Measurements from ENCODE around the gene FGD4. TPM values are rescaled to one million over a fixed set of nuclear protein-coding genes. Genes with fewer than 3 reads are reported as not detected.

FGD4 gene
- total and polyA plus RNA-seq, 2 donors (not counting 3 experiments of a cell fraction or from before 2014, with no cell fraction given) = 6.6 to 44.7 TPM

DNA sequence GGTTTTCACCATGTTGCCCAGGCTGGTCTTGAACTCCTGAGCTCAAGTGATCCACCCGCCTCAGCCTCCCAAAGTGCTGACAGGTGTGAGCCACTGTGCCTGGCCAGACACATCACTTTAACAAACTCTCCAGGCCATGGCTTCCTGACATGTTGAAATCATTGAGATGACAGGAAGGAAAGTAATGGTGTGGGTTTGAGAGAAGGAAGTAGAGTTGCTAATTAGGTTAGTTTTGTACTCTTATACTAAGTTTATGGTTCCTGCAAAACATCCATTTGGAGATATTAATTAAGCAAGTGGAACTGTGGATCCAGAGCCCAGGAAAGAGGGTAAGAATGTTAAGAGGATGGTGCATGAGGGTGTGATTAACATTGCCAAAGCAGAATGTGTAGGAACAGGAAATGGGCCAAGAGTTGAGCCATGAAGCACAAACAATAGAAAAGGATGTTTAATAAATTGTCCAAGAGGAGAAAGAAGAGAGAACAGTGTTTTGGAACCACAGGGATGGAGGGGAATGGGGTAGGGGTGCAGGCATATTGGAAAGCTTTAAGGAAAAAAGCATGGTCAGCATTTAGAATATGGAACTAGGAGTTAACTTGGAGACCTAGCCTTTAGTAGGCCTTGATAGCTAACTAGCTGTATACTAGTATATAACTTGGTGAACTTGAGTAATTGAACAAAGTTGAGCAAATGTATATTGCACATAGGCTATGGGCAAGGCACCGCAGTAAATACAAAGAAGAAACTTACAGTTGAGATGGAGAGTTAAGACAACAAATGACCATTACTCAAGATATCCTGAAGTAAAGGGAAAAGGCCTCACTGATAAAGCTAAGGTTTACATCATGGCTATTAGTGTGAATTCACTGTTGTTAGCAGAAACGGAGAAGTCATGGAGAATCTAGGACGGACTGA, 188.5 kb downstream of the FGD4 start:
- Histone ChIP-seq H3K79me2 (ENCODE audit: control insufficient read depth, insufficient read depth, low read length) (no peaks in the 10 kb centered on the region), H3K27ac (ENCODE audit: insufficient read depth, low read depth, low read length) (no peak overlapping the region), H3K9ac (replicated peaks; ENCODE audit: extremely low read depth, insufficient read depth, low read length) (no peak overlapping the region), H3K4me3 (replicated peaks in 1 of 3; ENCODE audit: insufficient read depth in 1 of 3, low read depth in 1 of 3, low read length in 3 of 3) (no peak overlapping the region), H3K9me3 (replicated peaks; ENCODE audit: control insufficient read depth, insufficient read depth, low read length) (no peaks in the 10 kb centered on the region), H4K20me1 (replicated peaks; ENCODE audit: control insufficient read depth, extremely low read depth, insufficient read depth, low read length) (no peaks in the 10 kb centered on the region), H3K36me3 (ENCODE audit: control insufficient read depth in 2 of 2, extremely low read depth in 1 of 2, insufficient read depth in 2 of 2, low read length in 2 of 2) (peaks cover 3 to 5% of the 10 kb centered on the region in 2 experiments), H3K27me3 (ENCODE audit: control insufficient read depth in 2 of 2, insufficient read depth in 2 of 2, low read length in 2 of 2) (no peaks in the 10 kb centered on the region), H3K9me1 (replicated peaks; ENCODE audit: control insufficient read depth, extremely low read depth, insufficient read depth, low read length) (no peaks in the 10 kb centered on the region), H3K4me2 (ENCODE audit: insufficient read depth, low read length) (no peak overlapping the region), H2AFZ (ENCODE audit: low read depth, low read length) (no peak overlapping the region), H3K4me1 (ENCODE audit: control insufficient read depth, extremely low read depth, insufficient read depth, low read length) (peaks cover 32% of the 10 kb centered on the region)
- intact Hi-C loops (cut with micrococcal nuclease) (loop anchor here (2.0 kb wide), 1 partner anchor 53 kb away; no protein-coding TSS in a partner anchor), dilution Hi-C loops (cut with MboI; ENCODE audit: extremely low pct_ligation_motif_present, low sequenced_read_pairs) (no loop called here)
- BruUV-seq (replicated peaks) = no TSS peak
- no peak for TF ChIP-seq EZH2 (IDR thresholded peaks at IDR 0.05; ENCODE audit: borderline replicate concordance, low read depth, low read length, severe bottlenecking)
- TF ChIP-seq GATA2 (IDR thresholded peaks at IDR 0.05; ENCODE audit: insufficient read depth, insufficient read length, low read depth, low read length) = no peak
- TF ChIP-seq, protein P1, sequence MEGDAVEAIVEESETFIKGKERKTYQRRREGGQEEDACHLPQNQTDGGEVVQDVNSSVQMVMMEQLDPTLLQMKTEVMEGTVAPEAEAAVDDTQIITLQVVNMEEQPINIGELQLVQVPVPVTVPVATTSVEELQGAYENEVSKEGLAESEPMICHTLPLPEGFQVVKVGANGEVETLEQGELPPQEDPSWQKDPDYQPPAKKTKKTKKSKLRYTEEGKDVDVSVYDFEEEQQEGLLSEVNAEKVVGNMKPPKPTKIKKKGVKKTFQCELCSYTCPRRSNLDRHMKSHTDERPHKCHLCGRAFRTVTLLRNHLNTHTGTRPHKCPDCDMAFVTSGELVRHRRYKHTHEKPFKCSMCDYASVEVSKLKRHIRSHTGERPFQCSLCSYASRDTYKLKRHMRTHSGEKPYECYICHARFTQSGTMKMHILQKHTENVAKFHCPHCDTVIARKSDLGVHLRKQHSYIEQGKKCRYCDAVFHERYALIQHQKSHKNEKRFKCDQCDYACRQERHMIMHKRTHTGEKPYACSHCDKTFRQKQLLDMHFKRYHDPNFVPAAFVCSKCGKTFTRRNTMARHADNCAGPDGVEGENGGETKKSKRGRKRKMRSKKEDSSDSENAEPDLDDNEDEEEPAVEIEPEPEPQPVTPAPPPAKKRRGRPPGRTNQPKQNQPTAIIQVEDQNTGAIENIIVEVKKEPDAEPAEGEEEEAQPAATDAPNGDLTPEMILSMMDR (IDR thresholded peaks at IDR 0.05; ENCODE audit: extremely low read depth in 1 of 2, insufficient read depth in 1 of 2, low read depth in 1 of 2, low read length in 2 of 2) = no peak
- TF ChIP-seq, protein P2, sequence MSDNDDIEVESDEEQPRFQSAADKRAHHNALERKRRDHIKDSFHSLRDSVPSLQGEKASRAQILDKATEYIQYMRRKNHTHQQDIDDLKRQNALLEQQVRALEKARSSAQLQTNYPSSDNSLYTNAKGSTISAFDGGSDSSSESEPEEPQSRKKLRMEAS (IDR thresholded peaks at IDR 0.05; ENCODE audit: insufficient read depth, insufficient read length) = no peak
- FAIRE-seq = no peak
- DNase-seq (ENCODE audit: low read depth, low spot score) = no peak
- CTCF ChIA-PET = interaction anchor here (0.9 to 1.4 kb wide), 3 partner anchors 11 to 23 kb away, joined by 3 to 5 read pairs (median 4); no protein-coding TSS in a partner anchor
- POLR2A ChIA-PET = interaction anchor here (0.7 kb wide), 1 partner anchor 20 kb away, joined by 5 read pairs; no protein-coding TSS in a partner anchor

Data from endothelial cell of umbilical vein (primary cell).